ENCODE data around the gene ICE2. TPM values are rescaled to one million over a fixed set of nuclear protein-coding genes. Genes with fewer than 3 reads are reported as not detected.

The ICE2 gene
- total and polyA plus RNA-seq, 2 of the 8 experiments (the other 6 are each of a cell fraction or from before 2014, with no cell fraction given) = 40.0 to 87.3 TPM

GRCh38 chr15:60511351-60512031 lies 32.5 kb upstream of the ICE2 start:
- Histone ChIP-seq H3K4ac (replicated peaks; ENCODE audit: insufficient read length, low read depth, low read length) (no peak overlapping the region), H3K9me3 (ENCODE audit: insufficient read depth in 2 of 2, low read depth in 1 of 2, low read length in 1 of 2) (no peaks in the 10 kb centered on the region), H2AK5ac (ENCODE audit: low read depth, low read length) (no peak overlapping the region), H4K20me1 (replicated peaks in 1 of 2; ENCODE audit: control insufficient read depth in 1 of 2, insufficient read depth in 2 of 2, low read length in 2 of 2) (no peaks in the 10 kb centered on the region), H3K9ac (replicated peaks in 1 of 4; ENCODE audit: extremely low read depth in 1 of 4, low read depth in 3 of 4, low read length in 3 of 4) (no peak overlapping the region), H3K56ac (replicated peaks; ENCODE audit: insufficient read length, low read depth, low read length) (no peak overlapping the region), H3K4me3 (ENCODE audit: extremely low read depth in 1 of 4, insufficient read depth in 2 of 4, low read depth in 3 of 4, low read length in 4 of 4) (no peak overlapping the region), H4K91ac (replicated peaks; ENCODE audit: insufficient read length, low read length) (no peak overlapping the region), H4K5ac (ENCODE audit: insufficient read length, low read depth, low read length) (no peak overlapping the region), H3K14ac (ENCODE audit: insufficient read length) (no peak overlapping the region), H2AFZ (ENCODE audit: low read length) (no peak overlapping the region), H3K36me3 (ENCODE audit: control insufficient read depth in 2 of 4, insufficient read depth in 4 of 4, low read length in 3 of 4) (peaks cover 0 to 13% (median 9%) of the 10 kb centered on the region in 4 experiments; a peak in 5 of 8 replicates), H3K18ac (ENCODE audit: extremely low read depth, low read length) (no peak overlapping the region), H2BK20ac (ENCODE audit: low read length) (no peak overlapping the region), H2BK15ac (ENCODE audit: low read length) (no peak overlapping the region), H3K4me1 (replicated peaks in 1 of 4; ENCODE audit: control insufficient read depth in 3 of 4, insufficient read depth in 4 of 4, low read length in 3 of 4) (peaks cover 0 to 3% (median 0%) of the 10 kb centered on the region in 4 experiments; a peak in 2 of 7 replicates), H3K23me2 (ENCODE audit: low read depth, low read length) (no peaks in the 10 kb centered on the region), H4K8ac (ENCODE audit: extremely low read depth, insufficient read depth, low read length) (no peak overlapping the region), H3K23ac (ENCODE audit: insufficient read length) (no peak overlapping the region), H3K4me2 (ENCODE audit: insufficient read depth in 1 of 2, low read depth in 2 of 2, low read length in 2 of 2) (no peak overlapping the region), H2BK120ac (replicated peaks; ENCODE audit: low read depth, low read length) (no peak overlapping the region), H3K27ac (ENCODE audit: low read depth, low read length) (no peak overlapping the region), H2BK5ac (ENCODE audit: low read depth, low read length) (no peak overlapping the region), H2BK12ac (ENCODE audit: low read depth, low read length) (no peak overlapping the region), H3K79me1 (ENCODE audit: low read depth, low read length) (no peaks in the 10 kb centered on the region), H3K79me2 (ENCODE audit: control insufficient read depth in 1 of 2, insufficient read depth in 2 of 2, low read length in 2 of 2) (no peaks in the 10 kb centered on the region), H3K27me3 (replicated peaks in 1 of 4; ENCODE audit: control insufficient read depth in 3 of 4, extremely low read depth in 1 of 4, insufficient read depth in 3 of 4, low read length in 3 of 4) (no peaks in the 10 kb centered on the region)
- ChIA-PET CTCF (ENCODE audit: partially characterized antibody) (interaction anchor here (0.9 to 2.5 kb wide), 6 partner anchors 9 to 406 kb away, joined by 3 to 19 read pairs (median 4); no protein-coding TSS in a partner anchor), POLR2A (ENCODE audit: partially characterized antibody) (no interaction called here)
- DNase-seq (ENCODE audit: low read depth in 1 of 2, low spot score in 2 of 2) (no peak), FAIRE-seq (no peak)
- 93% methylated on average over 21 of the region's 21 CpGs; no CpG with 5 or more reads in 1 of the 2 experiments for WGBS, 2 experiments (ENCODE audit: extremely low coverage in 1 of 2, insufficient coverage in 1 of 2, insufficient read length in 1 of 2, insufficient replicate concordance in 2 of 2, low coverage in 1 of 2, low lambda C conversion rate in 2 of 2, missing lambda C conversion rate in 1 of 2)
- TF ChIP-seq BRCA1 (IDR thresholded peaks at IDR 0.05; ENCODE audit: low read depth, low read length) (no peak), EGR1 (IDR thresholded peaks at IDR 0.05; ENCODE audit: borderline replicate concordance, low read depth, low read length) (no peak)

All from H1 (cell line).